Heart left ventricle (tissue), 13 donors: ENCODE results near the gene C10orf120.

Source experiments
- CTCF ChIP-seq, 12 donors: fragments of 200-600 bp; sonication (generic) in 4 of 12; IDR thresholded peaks; one replicate each; pipeline versions ENCODE4 v1.5.0 to v1.8.0; 2018 to 2022; ENCODE audit warnings: antibody characterized with exemption in 12 of 12, mild to moderate bottlenecking in 5 of 12
- POLR2A ChIP-seq, 2 donors: fragments of 450-650 bp; IDR thresholded peaks; one replicate each; pipeline ENCODE4 v1.6.1; 2017; ENCODE audit warnings: antibody characterized with exemption in 2 of 2, mild to moderate bottlenecking in 2 of 2, moderate library complexity in 2 of 2
- donor health status: ischemic (EF 13 %, LVEDD 7.1; RV severe dilation, severe dysfunction).
- donor health status: DM: no; HTN: yes; CAD: no.
- donor health status: DM: no; HTN: no; CAD: no.
- donor health status: ischemic (EF 25% LVEDD 6.9; RV normal size, moderate dysfunction).
- donor health status: ischemic (EF 25% LVEDD 5.7; RV mildly dilated, moderate dysfunction).
- donor health status: ischemic (EF 35%, LVEDD 5.7; RV mildly dilated, moderate dysfunction).
- donor health status: nonischemic (EF 11% LVEDD 7.7; RV severe dilation, severe dysfunction).
- donor health status: DM: yes; HTN: yes; CAD: no.
- donor health status: PGD.
- donor health status: ischemic (EF 29% LVEDD 5.4; RV normal size, mild dysfunction).
- donor health status: nonischemic (EF 23%, LVEDD 6.1; RV moderate dilation, normal function).

- TF ChIP-seq CTCF (IDR thresholded peaks at IDR 0.05) = no peak
- TF ChIP-seq POLR2A (IDR thresholded peaks at IDR 0.05) = no peak
Measured at GRCh38 chr10:122673731-122674130, 25.9 kb downstream of the C10orf120 start.
